NOMO-1 (cell line): ENCODE measurements around the gene MAEA.
"Not testable (repeated sequence)": the region's sequence is repeated elsewhere in the genome, so short reads cannot be mapped to it uniquely, and the experiment has no call there.

ENCODE experiments used
- DNase-seq, 2 experiments: peaks; one replicate each; lab custom pipeline; 2025; ENCODE audit not compliant: unreplicated experiment in 2 of 2; lab: John Stamatoyannopoulos, UW

The MAEA gene

GRCh38 chr4:1364217-1364616 is 74.5 kb downstream of the MAEA start:
- DNase-seq: no peak

GRCh38 chr4:1364748-1365147 is 75.1 kb downstream of the MAEA start:
- DNase-seq: no peak

- DNase-seq: no peak
Measured at GRCh38 chr4:1365271-1366178, 75.8 kb downstream of the MAEA start.

GRCh38 chr4:1366371-1367229 is 76.9 kb downstream of the MAEA start:
- DNase-seq: no peak

- no peak for DNase-seq
Measured at GRCh38 chr4:1367230-1367935, 77.7 kb downstream of the MAEA start.

GRCh38 chr4:1367936-1368289 is 78.2 kb downstream of the MAEA start:
- DNase-seq: no peak

- no peak for DNase-seq
Measured at GRCh38 chr4:1368421-1369090, 78.9 kb downstream of the MAEA start.

- no peak for DNase-seq
Measured at GRCh38 chr4:1369091-1369450, 79.4 kb downstream of the MAEA start.

GRCh38 chr4:1369479-1370079 is 79.9 kb downstream of the MAEA start:
- DNase-seq: no peak

- DNase-seq: no peak
Measured at GRCh38 chr4:1370321-1371124, 80.8 kb downstream of the MAEA start.

- DNase-seq: no peak
Measured at GRCh38 chr4:1371176-1372165, 81.8 kb downstream of the MAEA start.

GRCh38 chr4:1372576-1372975 is 82.9 kb downstream of the MAEA start:
- not testable (repeated sequence) for DNase-seq

- no peak for DNase-seq
Measured at GRCh38 chr4:1373892-1374705, 84.4 kb downstream of the MAEA start.

GRCh38 chr4:1374706-1375045 is 85.0 kb downstream of the MAEA start:
- DNase-seq: no peak

GRCh38 chr4:1375051-1375721 is 85.5 kb downstream of the MAEA start:
- no peak for DNase-seq

- DNase-seq: no peak
Measured at GRCh38 chr4:1375761-1376322, 86.2 kb downstream of the MAEA start.

GRCh38 chr4:1376391-1376840 is 86.7 kb downstream of the MAEA start:
- DNase-seq: no peak
